ENCODE data around the gene TAAR8. TPM values are rescaled to one million over a fixed set of nuclear protein-coding genes. Genes with fewer than 3 reads are reported as not detected.
"Not testable (repeated sequence)": the region's sequence is repeated elsewhere in the genome, so short reads cannot be mapped to it uniquely, and the experiment has no call there.

The TAAR8 gene
- total RNA-seq, 1 donor from 2014 or later = not detected

DNA sequence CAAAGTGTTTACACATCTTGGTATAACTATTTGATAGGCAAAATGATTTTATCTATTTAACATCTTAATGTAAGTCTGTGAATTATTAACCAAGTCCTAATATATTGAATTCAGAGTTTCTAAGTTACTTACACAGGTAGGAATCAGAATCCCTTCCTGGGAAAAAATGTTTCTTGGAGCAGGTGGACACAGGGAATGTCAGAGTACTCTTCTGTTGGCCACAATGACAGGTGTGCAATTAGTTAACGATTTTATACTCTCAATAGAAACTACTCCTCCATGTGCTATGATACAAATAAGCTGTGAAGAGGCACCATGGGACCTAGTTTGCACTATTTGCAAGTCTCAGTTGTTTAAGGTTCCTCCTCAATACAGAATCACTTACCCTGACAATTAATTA lies 37.9 kb downstream of the TAAR8 start:
- no peak overlapping the region for H3K27ac ChIP-seq
- H3K27me3 ChIP-seq (ENCODE audit: low read depth) = no peaks in the 10 kb centered on the region
- H3K36me3 ChIP-seq = no peaks in the 10 kb centered on the region
- H3K9me3 ChIP-seq = no peaks in the 10 kb centered on the region
- intact Hi-C loops (cut with DNase I) = no loop called here
- ATAC-seq (no peak), DNase-seq (no peak)
- no peak overlapping the region for H3K4me3 ChIP-seq
- no peaks in the 10 kb centered on the region for H3K4me1 ChIP-seq
- TF ChIP-seq CTCF (IDR thresholded peaks at IDR 0.05) = no peak

DNA sequence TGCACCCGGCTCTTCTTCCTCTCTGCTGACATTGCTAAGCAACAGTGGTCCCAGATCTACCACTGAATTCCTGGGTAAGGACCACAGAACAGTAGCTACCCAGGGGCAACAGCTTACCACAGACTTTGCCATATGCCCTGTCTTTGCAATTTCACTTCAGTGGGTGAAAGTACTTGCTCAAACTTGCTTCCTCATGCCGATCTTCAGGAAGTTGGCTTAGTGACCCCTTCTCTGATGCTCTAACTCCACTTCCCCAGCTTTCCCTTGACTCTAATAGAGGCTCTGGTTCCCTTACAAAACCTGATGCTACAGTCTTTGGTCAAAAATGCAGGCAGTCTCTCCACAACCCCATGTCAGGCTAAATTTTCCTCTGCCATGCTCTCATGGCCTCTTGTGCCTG lies 40.4 kb downstream of the TAAR8 start:
- H3K9me3 ChIP-seq = no peaks in the 10 kb centered on the region
- no peak for DNase-seq
- no peak for TF ChIP-seq CTCF (IDR thresholded peaks at IDR 0.05)
- intact Hi-C loops (cut with DNase I) = no loop called here
- H3K4me3 ChIP-seq = no peak overlapping the region
- H3K27me3 ChIP-seq (ENCODE audit: low read depth) = no peaks in the 10 kb centered on the region
- ATAC-seq = peak; percentile 46 to 63
- H3K36me3 ChIP-seq = no peaks in the 10 kb centered on the region
- H3K27ac ChIP-seq = no peak overlapping the region
- H3K4me1 ChIP-seq = no peaks in the 10 kb centered on the region

DNA sequence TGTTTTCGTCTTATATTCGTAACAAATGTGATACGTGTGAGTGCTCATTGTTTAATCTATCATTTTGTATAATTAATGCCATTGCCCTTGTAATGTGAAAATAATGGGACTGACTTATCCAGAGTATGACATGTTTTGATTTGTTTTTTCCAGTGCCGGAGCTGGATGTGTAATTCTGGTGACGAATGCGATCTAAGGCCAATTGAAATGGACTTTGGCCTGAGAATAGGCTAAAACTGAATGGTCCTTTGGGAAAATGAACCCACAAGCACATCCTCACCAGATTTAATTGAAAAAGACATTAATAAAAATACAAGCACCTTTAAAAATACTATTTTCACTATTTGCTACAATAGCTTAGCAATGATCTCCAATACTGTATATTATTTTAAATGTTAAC lies 43.7 kb downstream of the TAAR8 start:
- ATAC-seq (no peak), DNase-seq (no peak)
- Histone ChIP-seq H3K27ac (no peak overlapping the region), H3K9me3 (no peaks in the 10 kb centered on the region), H3K36me3 (no peaks in the 10 kb centered on the region), H3K27me3 (ENCODE audit: low read depth) (no peaks in the 10 kb centered on the region), H3K4me3 (no peak overlapping the region), H3K4me1 (no peaks in the 10 kb centered on the region)
- intact Hi-C loops (cut with DNase I) = no loop called here
- no peak for TF ChIP-seq CTCF (IDR thresholded peaks at IDR 0.05)

- peak; percentile 22 for TF ChIP-seq CTCF (IDR thresholded peaks at IDR 0.05)
- DNase-seq (no peak), ATAC-seq (peak; percentile 24 to 35)
- Histone ChIP-seq H3K36me3 (no peaks in the 10 kb centered on the region), H3K4me3 (no peak overlapping the region), H3K27ac (no peak overlapping the region), H3K27me3 (ENCODE audit: low read depth) (no peaks in the 10 kb centered on the region), H3K4me1 (no peaks in the 10 kb centered on the region), H3K9me3 (no peaks in the 10 kb centered on the region)
- intact Hi-C loops (cut with DNase I) = no loop called here
Observed at GRCh38 chr6:132598473-132598872, 46.0 kb downstream of the TAAR8 start.

DNA sequence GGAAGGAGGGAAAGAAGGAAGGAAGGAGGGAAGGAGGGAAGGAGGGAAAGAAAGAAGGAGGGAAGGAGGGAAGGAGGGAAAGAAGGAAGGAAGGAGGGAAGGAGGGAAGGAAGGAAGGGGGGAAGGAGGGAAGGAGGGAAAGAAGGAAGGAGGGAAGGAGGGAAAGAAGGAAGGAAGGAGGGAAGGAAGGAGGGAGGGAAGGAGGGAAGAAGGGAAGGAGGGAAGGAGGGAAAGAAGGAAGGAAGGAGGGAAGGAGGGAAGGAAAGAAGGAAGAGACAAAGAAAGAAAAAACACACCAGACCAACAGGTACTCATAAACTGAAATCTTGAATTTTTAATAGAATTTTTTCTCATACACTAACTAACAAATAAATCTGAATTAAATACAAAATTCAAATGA lies 48.4 kb downstream of the TAAR8 start:
- ATAC-seq; H3K36me3 ChIP-seq; H3K27ac ChIP-seq; intact Hi-C loops (cut with DNase I); H3K4me1 ChIP-seq; H3K4me3 ChIP-seq; DNase-seq; H3K9me3 ChIP-seq; H3K27me3 ChIP-seq (ENCODE audit: low read depth): not testable (repeated sequence)

Other genes starting within 250 kb of the TAAR8 start
- 13.4 TPM for gene MOXD1, start 151.2 kb upstream of the TAAR8 start, total RNA-seq
- gene STX7, start 39.6 kb upstream of the TAAR8 start, total RNA-seq = 97.2 TPM
- not detected for gene TAAR9, start 14.4 kb upstream of the TAAR8 start, total RNA-seq
- not detected for gene TAAR6, start 17.6 kb downstream of the TAAR8 start, total RNA-seq
- not detected for gene TAAR5, start 37.1 kb downstream of the TAAR8 start, total RNA-seq
- not detected for gene TAAR2, start 71.6 kb downstream of the TAAR8 start, total RNA-seq
- not detected for gene TAAR1, start 106.5 kb downstream of the TAAR8 start, total RNA-seq
- 10.0 TPM for gene VNN1, start 161.4 kb downstream of the TAAR8 start, total RNA-seq
- 32.6 TPM for gene VNN2, start 205.2 kb downstream of the TAAR8 start, total RNA-seq
- gene SLC18B1, start 246.0 kb downstream of the TAAR8 start, total RNA-seq = 8.1 TPM